Sigmoid colon (tissue), 7 donors: ENCODE measurements around the gene ZFYVE28. TPM values are rescaled to one million over a fixed set of nuclear protein-coding genes. Genes with fewer than 3 reads are reported as not detected.

Experiments
- DNase-seq: peaks from one replicate; pipeline ENCODE4 v3.0.0-alpha.2; 2019
- H3K27ac ChIP-seq, 4 donors: fragments of 200-600 bp; sonication (generic); one replicate each; pipeline ENCODE4 v1.5.1; 2016 to 2019; ENCODE audit warnings: mild to moderate bottlenecking in 1 of 4
- H3K27me3 ChIP-seq, 3 donors: fragments of 200-600 bp; sonication (generic); one replicate each; pipeline ENCODE4 v1.5.1; 2019; ENCODE audit warnings: mild to moderate bottlenecking in 1 of 3
- H3K36me3 ChIP-seq, 4 donors: fragments of 200-600 bp; sonication (generic); one replicate each; pipeline ENCODE4 v1.5.1; 2016 to 2019
- H3K4me1 ChIP-seq, 4 donors: fragments of 200-600 bp; sonication (generic); one replicate each; pipeline ENCODE4 v1.5.1; 2017 to 2019
- H3K4me3 ChIP-seq, 4 donors: fragments of 200-600 bp; sonication (generic); one replicate each; pipeline ENCODE4 v1.5.1; 2017 to 2019; ENCODE audit warnings: mild to moderate bottlenecking in 2 of 4, moderate library complexity in 1 of 4
- H3K9me3 ChIP-seq, 4 donors: fragments of 200-600 bp in 3 of 4; sonication (generic) in 3 of 4; one replicate each; pipeline versions ENCODE4 v1.5.1 to v1.6.1; 2013 to 2019
- EP300 ChIP-seq, 4 donors: sonication (generic); formaldehyde crosslinking; IDR thresholded peaks; one replicate each; pipeline ENCODE4 v1.6.1; 2017; ENCODE audit warnings: antibody characterized with exemption in 4 of 4
- POLR2A ChIP-seq, 2 donors: fragments of 450-650 bp; IDR thresholded peaks; one replicate each; pipeline ENCODE4 v1.6.1; 2016; ENCODE audit warnings: antibody characterized with exemption in 2 of 2, mild to moderate bottlenecking in 2 of 2, moderate library complexity in 2 of 2
- POLR2AphosphoS5 ChIP-seq, 4 donors: sonication (generic); formaldehyde crosslinking; IDR thresholded peaks; one replicate each; pipeline ENCODE4 v1.6.1; 2017; ENCODE audit warnings: antibody characterized with exemption in 4 of 4
- WGBS, 2 donors: extraction: QIAGEN DNeasy Blood & Tissue Kit; methylation state at CpG; one replicate each; pipeline ENCODE4 v1.1.7; 2013; 5-methylcytosine and 5-hydroxymethylcytosine counted together
- intact Hi-C: fragments of 100-400 bp; cut with DNase I; formaldehyde crosslinking; loops from one replicate; pipeline ENCODE4 v1.15.1; 2023
- polyA plus RNA-seq, 3 donors: library from polyadenylated mRNA; stranded (reverse); fragments of 200-250 nt; gene quantifications; one replicate each; pipeline ENCODE4 v1.2.3, GENCODE V29; 2013
- total RNA-seq, 4 donors: library from RNA; depleted of rRNA; stranded (reverse); fragments of >200 nt; gene quantifications; one replicate each; pipeline ENCODE4 v1.1.0, GENCODE V29; 2016
- TF ChIP-seq, protein P1 (sequence below), 4 experiments: fragments of 450-650 bp in 3 of 4; fragments of 200-600 bp in 1 of 4; IDR thresholded peaks; one replicate each; pipeline ENCODE4 v1.5.1; 2016 to 2019; ENCODE audit warnings: antibody characterized with exemption in 4 of 4, mild to moderate bottlenecking in 3 of 4, moderate library complexity in 2 of 4
- donor health status: healthy with polysubstance abuse.
- donor health status: Bipolar disorder and iron deficiency.
- donor health status: healthy.

The ZFYVE28 gene
- total and polyA plus RNA-seq, 7 donors: 3.1 to 24.1 (median 13.0) TPM

DNA sequence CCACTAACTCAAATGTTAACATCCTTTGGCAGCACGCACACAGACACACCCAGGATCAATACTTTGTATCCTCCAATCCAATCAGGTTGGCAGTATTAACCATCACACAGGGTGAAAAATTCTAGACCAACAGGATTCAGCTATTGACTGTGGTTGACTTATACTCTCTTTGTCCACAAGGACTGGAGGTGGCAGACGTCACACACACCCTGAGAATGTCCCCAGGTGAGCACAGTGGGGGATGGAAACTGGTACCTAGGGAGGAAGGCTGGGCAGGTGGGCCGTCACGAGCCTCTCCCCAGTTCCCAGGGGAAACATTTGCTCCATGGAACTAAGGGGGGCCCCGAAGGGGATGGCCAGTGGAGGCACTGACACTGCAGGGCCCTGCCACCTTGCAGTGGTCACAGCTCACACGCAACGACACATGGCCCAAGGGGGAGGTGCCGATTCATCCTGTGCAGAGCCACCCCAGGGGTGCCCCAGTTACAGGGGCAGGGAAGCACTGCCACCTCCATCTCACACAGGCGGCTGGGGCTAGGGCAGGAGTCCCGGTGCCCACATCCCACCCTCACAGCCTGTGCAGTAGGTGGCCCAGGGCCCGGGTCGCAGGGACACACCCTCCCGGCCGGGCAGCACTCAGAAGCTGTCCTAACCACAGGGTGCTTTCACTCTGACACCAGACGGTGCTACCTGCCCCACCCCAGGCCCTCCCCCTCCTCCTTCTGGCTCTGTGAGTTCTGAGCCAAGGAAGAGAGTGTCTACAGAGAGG lies 17.4 kb downstream of the ZFYVE28 start:
- intact Hi-C loops: no loop called here
- WGBS, 2 donors: 72 to 78% methylated on average over 15 of the region's 15 CpGs
- TF ChIP-seq, protein P1, sequence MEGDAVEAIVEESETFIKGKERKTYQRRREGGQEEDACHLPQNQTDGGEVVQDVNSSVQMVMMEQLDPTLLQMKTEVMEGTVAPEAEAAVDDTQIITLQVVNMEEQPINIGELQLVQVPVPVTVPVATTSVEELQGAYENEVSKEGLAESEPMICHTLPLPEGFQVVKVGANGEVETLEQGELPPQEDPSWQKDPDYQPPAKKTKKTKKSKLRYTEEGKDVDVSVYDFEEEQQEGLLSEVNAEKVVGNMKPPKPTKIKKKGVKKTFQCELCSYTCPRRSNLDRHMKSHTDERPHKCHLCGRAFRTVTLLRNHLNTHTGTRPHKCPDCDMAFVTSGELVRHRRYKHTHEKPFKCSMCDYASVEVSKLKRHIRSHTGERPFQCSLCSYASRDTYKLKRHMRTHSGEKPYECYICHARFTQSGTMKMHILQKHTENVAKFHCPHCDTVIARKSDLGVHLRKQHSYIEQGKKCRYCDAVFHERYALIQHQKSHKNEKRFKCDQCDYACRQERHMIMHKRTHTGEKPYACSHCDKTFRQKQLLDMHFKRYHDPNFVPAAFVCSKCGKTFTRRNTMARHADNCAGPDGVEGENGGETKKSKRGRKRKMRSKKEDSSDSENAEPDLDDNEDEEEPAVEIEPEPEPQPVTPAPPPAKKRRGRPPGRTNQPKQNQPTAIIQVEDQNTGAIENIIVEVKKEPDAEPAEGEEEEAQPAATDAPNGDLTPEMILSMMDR (IDR thresholded peaks at IDR 0.05): no peak
- TF ChIP-seq POLR2A (IDR thresholded peaks at IDR 0.05) (no peak), EP300 (IDR thresholded peaks at IDR 0.05) (no peak), POLR2AphosphoS5 (IDR thresholded peaks at IDR 0.05) (no peak)

DNA sequence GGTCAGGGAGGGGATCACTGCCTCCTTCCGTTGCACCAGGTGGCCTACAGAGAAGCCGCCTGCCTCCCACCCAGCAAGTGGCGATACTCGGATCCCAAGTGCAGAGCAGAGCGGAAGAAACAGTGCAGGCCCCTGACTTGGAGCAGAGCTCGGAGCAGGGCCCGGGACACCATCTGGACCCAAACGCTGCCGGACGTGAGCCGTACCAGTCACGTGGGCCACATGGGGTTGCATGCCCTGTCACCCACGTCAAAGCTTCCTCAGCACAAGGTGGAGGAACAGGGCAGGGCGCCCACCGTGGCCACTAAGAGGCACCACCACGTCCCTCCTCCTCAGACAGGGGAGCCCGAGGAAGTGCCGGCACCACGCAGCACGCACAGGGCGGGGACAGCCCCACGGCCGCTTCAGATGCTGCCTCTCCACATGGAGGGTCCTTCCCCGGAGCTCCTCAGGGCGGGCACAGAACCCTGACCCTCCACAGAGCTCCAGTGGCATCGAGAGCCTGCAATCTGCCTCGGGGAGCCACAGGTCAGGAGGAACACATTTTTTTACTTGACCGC lies 18.7 kb downstream of the ZFYVE28 start:
- Histone ChIP-seq H3K27me3 (peaks cover 0 to 8% (median 0%) of the 10 kb centered on the region in 3 donors), H3K4me3 (no peak overlapping the region), H3K36me3 (no peaks in the 10 kb centered on the region), H3K27ac (no peak overlapping the region), H3K4me1 (peaks cover 0 to 19% (median 15%) of the 10 kb centered on the region in 4 donors), H3K9me3 (no peaks in the 10 kb centered on the region)
- 81 to 82% methylated on average over 28 of the region's 28 CpGs for WGBS, 2 donors
- intact Hi-C loops: no loop called here
- TF ChIP-seq POLR2AphosphoS5 (IDR thresholded peaks at IDR 0.05) (no peak), EP300 (IDR thresholded peaks at IDR 0.05) (no peak), POLR2A (IDR thresholded peaks at IDR 0.05) (no peak)
- TF ChIP-seq, protein P1 (IDR thresholded peaks at IDR 0.05): no peak
- no peak for DNase-seq

More for the DNA sequence above, 17.4 kb downstream of the ZFYVE28 start:
- Histone ChIP-seq H3K27ac (no peak overlapping the region), H3K36me3 (no peaks in the 10 kb centered on the region), H3K9me3 (no peaks in the 10 kb centered on the region), H3K4me1 (peaks cover 0 to 19% (median 15%) of the 10 kb centered on the region in 4 donors), H3K27me3 (peaks cover 0 to 6% (median 0%) of the 10 kb centered on the region in 3 donors), H3K4me3 (no peak overlapping the region)
- no peak for DNase-seq

DNA sequence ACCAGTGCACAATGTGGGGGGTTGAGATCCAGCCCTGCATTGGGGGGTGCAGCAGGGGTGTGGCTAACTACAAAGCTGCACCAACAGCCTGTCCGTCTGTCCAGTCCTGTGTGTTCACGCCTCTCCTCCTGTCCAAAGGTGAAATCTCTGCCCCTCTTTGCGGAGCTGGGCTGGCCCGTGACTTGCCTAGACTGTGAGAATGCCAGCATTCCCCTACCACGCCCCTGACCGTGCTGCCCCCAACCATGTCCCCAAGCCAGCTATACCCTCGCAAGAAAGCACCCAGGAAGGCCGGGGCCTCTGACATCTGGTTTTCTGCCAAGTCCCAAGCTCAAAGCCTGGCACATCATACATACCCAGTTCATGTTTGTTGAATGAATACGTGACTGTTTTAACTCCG lies 19.2 kb downstream of the ZFYVE28 start:
- H3K4me1 ChIP-seq: peaks cover 0 to 19% (median 15%) of the 10 kb centered on the region in 4 donors
- H3K27me3 ChIP-seq: peaks cover 0 to 13% (median 0%) of the 10 kb centered on the region in 3 donors
- H3K36me3 ChIP-seq: no peaks in the 10 kb centered on the region
- H3K4me3 ChIP-seq: no peak overlapping the region
- TF ChIP-seq POLR2A (IDR thresholded peaks at IDR 0.05) (no peak), EP300 (IDR thresholded peaks at IDR 0.05) (no peak), POLR2AphosphoS5 (IDR thresholded peaks at IDR 0.05) (no peak)
- TF ChIP-seq, protein P1 (IDR thresholded peaks at IDR 0.05): no peak
- no peaks in the 10 kb centered on the region for H3K9me3 ChIP-seq
- 72 to 88% methylated on average over 10 of the region's 10 CpGs for WGBS, 2 donors
- DNase-seq: no peak
- no peak overlapping the region for H3K27ac ChIP-seq
- intact Hi-C loops: no loop called here

DNA sequence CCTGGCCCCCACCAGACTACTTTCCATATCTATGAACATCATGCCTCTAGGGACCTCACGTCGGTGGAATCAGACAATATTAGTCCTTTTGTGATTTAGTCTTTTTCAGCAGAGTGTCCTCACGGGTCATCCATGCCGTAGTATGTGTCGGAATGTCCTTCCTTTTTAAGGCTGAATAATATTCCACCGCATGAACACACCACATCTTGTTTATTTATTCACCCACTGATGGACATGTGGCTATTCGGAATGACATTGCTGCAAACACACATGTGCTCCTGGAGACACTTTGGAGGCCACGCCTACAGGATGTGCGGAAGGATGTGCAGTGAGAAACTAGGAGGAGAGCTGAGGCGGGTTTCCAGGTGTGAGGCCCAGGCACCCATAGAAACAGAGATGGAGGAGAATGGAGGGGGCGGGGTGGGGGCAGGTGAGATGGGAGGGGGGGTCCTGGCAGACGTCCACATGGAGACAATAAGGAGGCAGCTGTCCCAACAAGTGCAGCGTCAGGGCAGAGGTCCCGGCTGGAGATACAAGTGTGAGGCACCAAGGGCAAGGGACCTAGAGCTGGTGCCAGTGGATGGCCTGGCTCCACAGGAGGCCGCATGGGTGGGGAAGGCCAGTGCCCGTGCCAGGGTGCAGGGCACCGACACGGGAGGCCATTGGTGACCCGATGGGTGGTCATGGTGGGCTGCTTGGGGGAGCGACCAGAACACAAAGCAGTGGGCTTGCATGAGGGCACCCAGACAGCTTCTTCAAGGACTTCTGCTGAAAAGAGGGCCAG lies 20.7 kb downstream of the ZFYVE28 start:
- 79 to 83% methylated on average over 20 of the region's 20 CpGs for WGBS, 2 donors
- Histone ChIP-seq H3K27me3 (peaks cover 0 to 18% (median 0%) of the 10 kb centered on the region in 3 donors), H3K4me3 (no peak overlapping the region), H3K27ac (no peak overlapping the region), H3K9me3 (no peaks in the 10 kb centered on the region), H3K4me1 (peaks cover 0 to 15% (median 14%) of the 10 kb centered on the region in 4 donors), H3K36me3 (no peaks in the 10 kb centered on the region)
- intact Hi-C loops: no loop called here
- TF ChIP-seq EP300 (IDR thresholded peaks at IDR 0.05) (no peak), POLR2A (IDR thresholded peaks at IDR 0.05) (no peak), POLR2AphosphoS5 (IDR thresholded peaks at IDR 0.05) (no peak)
- TF ChIP-seq, protein P1 (IDR thresholded peaks at IDR 0.05): no peak
- no peak for DNase-seq
